ENCODE results near the gene KRT13. TPM values are rescaled to one million over a fixed set of nuclear protein-coding genes. Genes with fewer than 3 reads are reported as not detected.

Gene KRT13
- total RNA-seq, 2 donors from 2014 or later, result not detected

DNA sequence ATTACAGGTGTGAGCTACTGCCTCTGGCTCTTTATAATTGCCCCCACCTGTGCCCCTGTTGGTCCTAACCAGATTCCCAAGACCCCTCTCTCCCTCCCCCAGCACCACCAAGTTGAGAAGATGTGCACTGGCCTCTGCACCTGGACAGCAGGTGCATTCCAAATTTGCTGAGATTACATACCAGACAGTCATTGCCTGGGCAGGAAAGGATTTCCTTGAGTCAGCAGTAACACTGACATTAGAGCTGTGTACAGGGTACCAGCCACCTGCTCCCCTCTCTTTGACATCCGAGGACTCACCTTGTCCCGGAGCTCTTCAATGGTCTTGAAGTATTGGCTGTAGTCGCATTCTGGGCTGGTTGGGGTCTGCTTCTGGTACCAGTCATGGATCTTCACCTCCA, 12.6 kb upstream of the KRT13 start:
- peaks cover 4% of the 10 kb centered on the region for H3K36me3 Mint-ChIP-seq (ENCODE audit: low read depth)
- no peak overlapping the region for H3K9ac ChIP-seq (ENCODE audit: extremely low read depth, low read length, poor library complexity, severe bottlenecking)

DNA sequence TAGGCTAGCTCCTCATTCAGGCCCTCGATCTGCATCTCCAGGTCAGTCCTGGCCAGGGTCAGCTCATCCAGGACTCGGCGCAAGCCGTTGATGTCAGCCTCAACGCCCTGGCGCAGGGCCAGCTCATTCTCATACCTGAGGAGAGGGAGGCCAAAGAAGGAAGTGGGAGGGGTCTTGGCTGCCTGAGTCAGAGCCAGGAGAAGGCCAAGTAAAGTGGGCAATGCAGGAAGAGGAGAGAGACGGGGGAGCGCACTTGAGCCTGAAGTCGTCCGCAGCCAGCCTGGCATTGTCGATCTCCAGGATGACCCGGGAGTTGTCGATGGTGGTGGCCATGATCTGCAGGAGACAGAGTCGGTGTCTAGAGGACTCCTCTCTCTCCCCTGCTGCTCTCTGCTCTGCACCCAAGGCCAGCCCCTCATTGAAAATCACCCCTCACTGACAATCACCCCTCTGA, 11.4 kb upstream of the KRT13 start:
- Histone ChIP-seq H3K9ac (ENCODE audit: extremely low read depth, low read length, poor library complexity, severe bottlenecking) (no peak overlapping the region), H3K4me3 (ENCODE audit: low read length) (no peak overlapping the region), H3K27ac (ENCODE audit: low read depth, low read length) (no peak overlapping the region), H3K9me3 (ENCODE audit: control insufficient read depth, low read length) (no peaks in the 10 kb centered on the region), H3K27me3 (ENCODE audit: control insufficient read depth, insufficient read depth, low read length, poor library complexity, severe bottlenecking) (no peaks in the 10 kb centered on the region), H3K4me1 (ENCODE audit: control insufficient read depth, insufficient read depth, low read length) (no peaks in the 10 kb centered on the region), H3K36me3 (ENCODE audit: control insufficient read depth, insufficient read depth, low read length) (no peaks in the 10 kb centered on the region)
- H3K27ac Mint-ChIP-seq, result no peak overlapping the region
- no peak overlapping the region for H3K4me3 Mint-ChIP-seq
- no peak for DNase-seq
- no peaks in the 10 kb centered on the region for H3K9me3 Mint-ChIP-seq
- 92 to 93% methylated on average over 10 to 14 of the region's 14 CpGs for WGBS, 2 experiments (ENCODE audit: insufficient coverage in 1 of 2, insufficient read length in 1 of 2)
- peaks cover 19% of the 10 kb centered on the region for H3K4me1 Mint-ChIP-seq
- no peaks in the 10 kb centered on the region for H3K27me3 Mint-ChIP-seq (ENCODE audit: insufficient read depth)
- no peaks in the 10 kb centered on the region for H3K36me3 Mint-ChIP-seq (ENCODE audit: low read depth)
- no peak for TF ChIP-seq CTCF (conservative IDR thresholded peaks at IDR 0.05)

More for the DNA sequence above, 12.6 kb upstream of the KRT13 start:
- WGBS, 2 experiments (ENCODE audit: insufficient coverage in 1 of 2, insufficient read length in 1 of 2), result 94 to 96% methylated on average over 3 of the region's 3 CpGs
- Histone ChIP-seq H3K36me3 (ENCODE audit: control insufficient read depth, insufficient read depth, low read length) (peaks cover 3% of the 10 kb centered on the region), H3K4me3 (ENCODE audit: low read length) (no peak overlapping the region), H3K27ac (ENCODE audit: low read depth, low read length) (no peak overlapping the region), H3K27me3 (ENCODE audit: control insufficient read depth, insufficient read depth, low read length, poor library complexity, severe bottlenecking) (no peaks in the 10 kb centered on the region), H3K9me3 (ENCODE audit: control insufficient read depth, low read length) (no peaks in the 10 kb centered on the region), H3K4me1 (ENCODE audit: control insufficient read depth, insufficient read depth, low read length) (no peaks in the 10 kb centered on the region)
- Mint-ChIP-seq H3K4me3 (no peak overlapping the region), H3K4me1 (peaks cover 23% of the 10 kb centered on the region), H3K9me3 (no peaks in the 10 kb centered on the region), H3K27ac (no peak overlapping the region), H3K27me3 (ENCODE audit: insufficient read depth) (no peaks in the 10 kb centered on the region)
- DNase-seq, result no peak
- TF ChIP-seq CTCF (conservative IDR thresholded peaks at IDR 0.05), result no peak

- Mint-ChIP-seq H3K9me3 (no peaks in the 10 kb centered on the region), H3K4me1 (peaks cover 14% of the 10 kb centered on the region), H3K27me3 (ENCODE audit: insufficient read depth) (no peaks in the 10 kb centered on the region), H3K4me3 (no peak overlapping the region), H3K27ac (no peak overlapping the region), H3K36me3 (ENCODE audit: low read depth) (no peaks in the 10 kb centered on the region)
- Histone ChIP-seq H3K36me3 (ENCODE audit: control insufficient read depth, insufficient read depth, low read length) (no peaks in the 10 kb centered on the region), H3K9ac (ENCODE audit: extremely low read depth, low read length, poor library complexity, severe bottlenecking) (no peak overlapping the region), H3K4me1 (ENCODE audit: control insufficient read depth, insufficient read depth, low read length) (no peaks in the 10 kb centered on the region), H3K27ac (ENCODE audit: low read depth, low read length) (no peak overlapping the region), H3K27me3 (ENCODE audit: control insufficient read depth, insufficient read depth, low read length, poor library complexity, severe bottlenecking) (no peaks in the 10 kb centered on the region), H3K4me3 (ENCODE audit: low read length) (no peak overlapping the region), H3K9me3 (ENCODE audit: control insufficient read depth, low read length) (no peaks in the 10 kb centered on the region)
- TF ChIP-seq CTCF (conservative IDR thresholded peaks at IDR 0.05), result no peak
- DNase-seq, result no peak
- WGBS, 2 experiments (ENCODE audit: insufficient coverage in 1 of 2, insufficient read length in 1 of 2), result 90 to 95% methylated on average over 13 to 14 of the region's 14 CpGs
Measured at GRCh38 chr17:41516147-41516829, 10.9 kb upstream of the KRT13 start.
